KMS-11 (cell line): Measurements from ENCODE around the gene DISC1.

Experiments used
- H2AFZ ChIP-seq: fragments of 200-600 bp; sonication (generic); 2 replicates; pipeline ENCODE4 v1.6.1; 2016; ENCODE audit warnings: antibody characterized with exemption, mixed run types, low read depth
- H3K27ac ChIP-seq: fragments of 200-600 bp; sonication (generic); 2 replicates; pipeline ENCODE4 v1.6.1; 2016; ENCODE audit warnings: mild to moderate bottlenecking, mixed run types
- H3K27me3 ChIP-seq: fragments of 200-600 bp; sonication (generic); 2 replicates; pipeline ENCODE4 v1.6.1; 2017; ENCODE audit warnings: mild to moderate bottlenecking, low read depth, mixed run types, moderate library complexity; ENCODE audit not compliant: insufficient read depth
- H3K36me3 ChIP-seq: fragments of 200-600 bp; sonication (generic); 2 replicates; pipeline ENCODE4 v1.6.1; 2017; ENCODE audit warnings: mild to moderate bottlenecking, mixed run types; ENCODE audit not compliant: insufficient read depth
- H3K4me1 ChIP-seq: fragments of 200-600 bp; sonication (generic); 2 replicates; pipeline ENCODE4 v1.6.1; 2016; ENCODE audit warnings: mild to moderate bottlenecking, low read depth, mixed run types; ENCODE audit not compliant: poor library complexity, severe bottlenecking
- H3K4me2 ChIP-seq: fragments of 200-600 bp; sonication (generic); 2 replicates; pipeline ENCODE4 v1.7.0; 2016; ENCODE audit warnings: mild to moderate bottlenecking, mixed run types
- H3K4me3 ChIP-seq: fragments of 200-600 bp; sonication (generic); IDR thresholded peaks from 2 replicates; pipeline ENCODE4 v1.6.1; 2017; ENCODE audit warnings: low read depth, low read length, mixed read lengths; ENCODE audit not compliant: insufficient read depth
- H3K79me2 ChIP-seq: fragments of 200-600 bp; sonication (generic); 2 replicates; pipeline ENCODE4 v1.6.1; 2016; ENCODE audit warnings: low read depth, mixed run types; ENCODE audit not compliant: insufficient read depth
- H3K9ac ChIP-seq: fragments of 200-600 bp; sonication (generic); 2 replicates; pipeline ENCODE4 v1.6.1; 2016; ENCODE audit warnings: mild to moderate bottlenecking, mixed run types
- H4K20me1 ChIP-seq: fragments of 200-600 bp; sonication (generic); 2 replicates; pipeline ENCODE4 v1.6.1; 2016; ENCODE audit warnings: mild to moderate bottlenecking, mixed run types; ENCODE audit not compliant: insufficient read depth
- CTCF ChIP-seq: fragments of 200-600 bp; sonication (generic); conservative IDR thresholded peaks from 2 replicates; pipeline ENCODE4 v1.6.1; 2017; ENCODE audit warnings: low read depth, mild to moderate bottlenecking, antibody characterized with exemption, low read length, moderate library complexity, mixed read lengths

The DISC1 gene

GRCh38 chr1:232059726-232060374, 433.3 kb downstream of the DISC1 start:
- H3K79me2 ChIP-seq: no peaks in the 10 kb centered on the region
- H3K9ac ChIP-seq: no peak overlapping the region
- TF ChIP-seq CTCF: no peak
- H3K4me2 ChIP-seq: no peak overlapping the region
- H3K27me3 ChIP-seq: no peaks in the 10 kb centered on the region
- H2AFZ ChIP-seq: no peak overlapping the region
- H4K20me1 ChIP-seq: no peaks in the 10 kb centered on the region
- no peaks in the 10 kb centered on the region for H3K4me1 ChIP-seq
- H3K4me3 ChIP-seq: no peak overlapping the region
- H3K27ac ChIP-seq: no peak overlapping the region
- no peaks in the 10 kb centered on the region for H3K36me3 ChIP-seq

GRCh38 chr1:232062967-232063366, 436.4 kb downstream of the DISC1 start:
- H3K27me3 ChIP-seq: no peaks in the 10 kb centered on the region
- no peak overlapping the region for H3K27ac ChIP-seq
- H4K20me1 ChIP-seq: no peaks in the 10 kb centered on the region
- no peaks in the 10 kb centered on the region for H3K4me1 ChIP-seq
- no peak overlapping the region for H2AFZ ChIP-seq
- H3K79me2 ChIP-seq: no peaks in the 10 kb centered on the region
- H3K9ac ChIP-seq: no peak overlapping the region
- no peak overlapping the region for H3K4me3 ChIP-seq
- no peak overlapping the region for H3K4me2 ChIP-seq
- H3K36me3 ChIP-seq: no peaks in the 10 kb centered on the region
- TF ChIP-seq CTCF: no peak

GRCh38 chr1:232066521-232066920, 439.9 kb downstream of the DISC1 start:
- H3K27ac ChIP-seq: no peak overlapping the region
- H3K4me3 ChIP-seq: no peak overlapping the region
- H2AFZ ChIP-seq: no peak overlapping the region
- H4K20me1 ChIP-seq: no peaks in the 10 kb centered on the region
- no peaks in the 10 kb centered on the region for H3K36me3 ChIP-seq
- TF ChIP-seq CTCF: no peak
- H3K9ac ChIP-seq: no peak overlapping the region
- H3K27me3 ChIP-seq: no peaks in the 10 kb centered on the region
- no peaks in the 10 kb centered on the region for H3K79me2 ChIP-seq
- H3K4me2 ChIP-seq: no peak overlapping the region
- H3K4me1 ChIP-seq: no peaks in the 10 kb centered on the region

GRCh38 chr1:232074265-232074664, 447.7 kb downstream of the DISC1 start:
- no peak overlapping the region for H3K9ac ChIP-seq
- no peaks in the 10 kb centered on the region for H3K27me3 ChIP-seq
- H3K4me3 ChIP-seq: no peak overlapping the region
- TF ChIP-seq CTCF: no peak
- H3K4me2 ChIP-seq: no peak overlapping the region
- H2AFZ ChIP-seq: no peak overlapping the region
- H3K27ac ChIP-seq: no peak overlapping the region
- H3K4me1 ChIP-seq: no peaks in the 10 kb centered on the region
- H4K20me1 ChIP-seq: no peaks in the 10 kb centered on the region
- H3K79me2 ChIP-seq: no peaks in the 10 kb centered on the region
- no peaks in the 10 kb centered on the region for H3K36me3 ChIP-seq
